GM10847 (cell line): ENCODE data around the gene FAM20C.

ENCODE experiments used
- POLR2A ChIP-seq: IDR thresholded peaks from 2 replicates; pipeline ENCODE4 v1.6.1; 2011; ENCODE audit not compliant: insufficient read length; ENCODE audit errors: extremely low read depth

Gene FAM20C

DNA sequence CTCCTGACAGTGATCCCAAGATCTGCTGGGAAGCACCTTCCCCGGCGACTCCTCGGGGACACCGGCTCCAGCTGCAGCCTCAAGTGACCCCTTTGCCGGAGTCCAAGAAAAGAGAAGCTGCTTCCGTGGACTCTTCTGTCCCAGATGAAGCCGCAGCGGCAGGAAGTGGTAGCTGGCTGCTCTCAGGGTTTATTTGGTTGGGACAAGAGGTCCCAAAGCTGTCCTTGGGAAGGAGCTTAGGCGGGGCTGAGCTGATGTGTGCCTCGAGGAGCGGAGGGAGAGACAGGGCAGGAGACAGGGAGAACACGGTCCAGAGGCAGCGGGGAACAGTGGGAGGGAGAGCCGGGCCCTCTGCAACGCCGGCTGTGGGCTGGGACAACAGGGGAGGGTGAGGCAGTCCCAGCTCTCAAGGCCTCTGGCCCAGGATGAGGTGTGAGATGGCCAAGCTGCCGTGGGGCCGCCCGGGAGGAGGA, 13.1 kb upstream of the FAM20C start:
- TF ChIP-seq POLR2A, result no peak

DNA sequence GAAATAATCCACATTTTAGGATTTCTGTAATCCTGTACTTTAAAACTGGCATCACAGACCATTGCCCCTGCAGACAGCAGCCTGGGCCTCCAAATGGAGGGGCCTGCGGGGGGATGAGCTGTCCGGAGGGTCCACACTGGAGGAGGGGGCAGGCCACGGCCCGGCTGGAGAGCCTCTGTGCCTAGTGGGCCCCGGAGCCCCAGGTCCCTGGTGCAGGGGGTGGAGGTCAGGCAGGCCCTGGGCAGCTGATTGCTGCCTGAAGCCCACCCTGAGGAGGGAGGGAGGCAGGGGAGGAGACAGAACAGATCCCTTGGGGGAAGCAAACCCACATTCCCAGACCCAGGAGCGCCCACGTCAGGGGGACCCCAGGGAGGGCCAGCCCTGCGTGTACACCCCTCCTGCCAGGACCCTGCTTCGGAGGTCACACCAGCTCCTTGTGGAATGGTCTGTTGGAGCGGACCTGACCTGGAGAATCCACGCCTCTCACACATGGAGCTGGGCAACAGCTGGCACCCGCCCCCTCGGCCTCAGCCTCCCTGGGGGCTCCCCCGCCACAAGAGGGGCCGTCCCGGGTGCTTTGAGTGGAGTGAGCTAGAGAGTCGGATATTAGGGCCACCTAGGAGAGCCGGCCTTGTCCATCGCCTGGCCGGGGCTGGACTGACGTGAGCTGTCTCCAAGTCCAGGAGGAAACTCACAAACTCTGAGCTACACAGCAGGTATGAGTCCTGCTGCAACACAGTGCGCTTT, 12.2 kb upstream of the FAM20C start:
- TF ChIP-seq POLR2A, result no peak

DNA sequence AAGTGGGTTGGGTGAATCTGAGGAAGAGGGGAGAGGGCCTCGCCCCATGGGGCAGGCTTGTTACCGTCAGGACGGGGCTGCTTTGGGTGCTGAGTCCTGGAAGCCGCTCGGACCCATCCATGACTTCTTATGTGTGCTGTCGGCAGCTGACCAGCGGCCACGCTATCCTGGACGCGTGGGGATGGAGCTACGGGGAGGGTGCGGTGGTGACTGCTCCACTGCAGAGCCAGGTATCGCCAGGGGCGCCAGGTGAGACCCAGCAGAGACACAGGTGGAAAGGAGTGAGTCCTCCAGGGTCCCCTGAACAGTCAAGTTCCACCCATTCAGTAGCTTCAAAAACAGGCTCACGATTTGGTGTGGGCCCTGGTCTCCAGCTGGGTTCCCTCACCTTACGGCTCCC, 10.6 kb upstream of the FAM20C start:
- no peak for TF ChIP-seq POLR2A

DNA sequence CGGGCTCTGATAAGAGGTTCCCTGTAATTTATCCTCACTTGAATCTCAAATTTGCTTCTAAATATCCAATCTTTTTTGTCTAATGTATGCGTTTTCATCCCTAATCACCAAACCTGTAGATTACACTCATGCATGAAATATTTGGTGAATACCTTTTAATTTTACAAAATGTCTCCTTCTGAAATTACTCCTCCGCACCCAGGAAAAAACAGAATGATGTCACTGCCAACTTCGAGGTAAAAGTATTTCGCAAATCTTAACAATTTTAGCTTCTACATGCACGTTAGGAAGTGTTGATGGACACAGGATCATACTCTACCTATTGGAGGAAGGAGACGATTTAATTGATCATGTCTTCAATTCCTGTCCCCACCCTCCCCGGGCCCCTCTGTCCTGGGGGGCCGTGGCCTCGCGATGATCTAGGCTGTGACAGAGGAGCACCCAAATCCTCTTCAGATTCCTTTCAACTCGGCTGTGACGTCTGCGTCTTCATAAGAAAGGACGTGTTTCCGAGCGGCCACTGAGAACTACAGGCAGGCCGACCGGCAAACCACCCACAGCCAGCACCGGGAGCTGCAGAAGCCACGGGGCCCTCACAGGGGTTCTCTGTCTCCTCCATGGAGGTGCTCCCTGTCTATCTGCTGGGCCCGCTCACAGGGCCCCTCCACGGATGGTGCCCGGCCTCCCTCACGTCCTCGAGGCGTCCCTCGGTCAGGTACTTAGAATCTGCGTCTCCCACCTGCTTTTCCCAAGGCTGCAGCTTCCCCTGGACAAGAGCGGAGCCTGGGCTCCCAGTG, 8.7 kb upstream of the FAM20C start:
- no peak for TF ChIP-seq POLR2A

DNA sequence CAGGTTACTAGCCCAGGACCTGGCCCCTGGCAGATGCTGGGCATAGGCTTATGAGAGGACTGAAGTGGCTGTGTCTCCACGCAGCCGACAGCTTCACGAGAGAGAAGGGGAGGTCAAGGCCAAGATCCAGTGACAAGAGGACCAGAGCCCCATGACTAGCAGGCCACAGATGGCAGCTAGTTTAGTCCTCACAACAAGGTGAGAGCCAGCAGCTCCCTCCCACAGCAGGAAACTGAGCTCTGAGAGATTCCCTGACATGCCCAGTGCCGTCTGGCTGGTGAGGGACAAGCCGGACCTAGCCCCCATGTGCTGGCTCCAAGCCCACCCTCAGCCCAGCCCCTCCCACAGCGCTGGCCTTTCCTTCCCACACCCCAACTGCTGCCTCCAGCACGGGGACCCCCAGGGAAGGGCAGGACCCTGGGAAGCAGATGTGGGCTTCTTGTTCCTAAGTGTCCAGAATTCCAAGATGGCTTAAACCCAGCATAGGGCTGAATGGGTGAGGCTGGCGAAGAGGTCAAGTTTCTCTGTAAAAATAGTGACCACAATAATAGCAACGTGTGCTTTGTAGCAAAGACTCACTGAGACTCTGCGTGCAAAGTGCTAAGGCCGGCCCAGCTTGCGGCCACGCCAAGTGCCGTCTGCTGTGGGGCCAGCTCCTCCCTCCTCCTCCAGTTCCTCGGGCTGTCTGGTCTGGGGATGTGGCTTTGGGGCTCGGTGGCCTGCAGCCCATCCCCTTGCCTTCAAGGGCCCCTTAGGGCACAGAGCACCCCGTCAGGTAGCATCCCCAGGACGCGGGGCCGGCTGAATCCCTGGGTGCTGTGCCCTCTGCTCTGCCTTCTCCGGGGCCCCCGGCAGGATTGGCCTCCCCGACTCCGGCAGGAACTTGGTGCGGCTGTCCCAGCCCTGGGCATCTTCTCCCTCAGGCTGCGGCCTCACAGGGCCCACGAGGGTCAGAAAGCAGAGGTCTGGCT, 7.8 kb upstream of the FAM20C start:
- TF ChIP-seq POLR2A, result no peak

DNA sequence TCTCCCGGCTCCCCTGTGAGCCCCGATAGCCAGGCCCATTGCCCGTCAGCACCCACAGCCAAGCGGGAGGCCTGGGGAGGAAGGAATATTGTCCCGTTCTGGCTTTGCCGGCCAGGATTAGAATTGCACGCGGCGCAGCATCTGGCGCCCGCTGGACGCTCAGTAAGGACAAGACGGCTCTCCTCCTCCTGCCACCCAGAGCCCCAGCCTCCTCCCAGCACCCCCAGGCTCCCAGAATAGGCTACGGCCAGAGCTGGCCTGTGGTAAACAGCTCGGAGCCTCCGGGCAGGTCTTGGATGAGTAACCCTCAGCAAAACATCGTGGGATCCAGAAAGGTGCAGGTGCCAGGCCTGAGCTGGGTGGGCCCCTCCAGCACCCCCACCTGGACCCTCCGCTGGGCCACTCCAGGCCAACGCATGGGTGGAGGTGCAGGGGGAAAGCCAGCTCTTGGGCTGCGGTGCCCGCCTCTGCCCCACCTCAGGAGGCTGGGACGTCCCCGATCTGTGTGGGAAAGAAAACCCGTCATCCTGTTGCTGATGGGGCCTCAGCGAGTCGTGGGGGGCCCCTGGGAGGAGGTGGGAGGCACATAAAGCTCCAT, 5.8 kb upstream of the FAM20C start:
- no peak for TF ChIP-seq POLR2A

DNA sequence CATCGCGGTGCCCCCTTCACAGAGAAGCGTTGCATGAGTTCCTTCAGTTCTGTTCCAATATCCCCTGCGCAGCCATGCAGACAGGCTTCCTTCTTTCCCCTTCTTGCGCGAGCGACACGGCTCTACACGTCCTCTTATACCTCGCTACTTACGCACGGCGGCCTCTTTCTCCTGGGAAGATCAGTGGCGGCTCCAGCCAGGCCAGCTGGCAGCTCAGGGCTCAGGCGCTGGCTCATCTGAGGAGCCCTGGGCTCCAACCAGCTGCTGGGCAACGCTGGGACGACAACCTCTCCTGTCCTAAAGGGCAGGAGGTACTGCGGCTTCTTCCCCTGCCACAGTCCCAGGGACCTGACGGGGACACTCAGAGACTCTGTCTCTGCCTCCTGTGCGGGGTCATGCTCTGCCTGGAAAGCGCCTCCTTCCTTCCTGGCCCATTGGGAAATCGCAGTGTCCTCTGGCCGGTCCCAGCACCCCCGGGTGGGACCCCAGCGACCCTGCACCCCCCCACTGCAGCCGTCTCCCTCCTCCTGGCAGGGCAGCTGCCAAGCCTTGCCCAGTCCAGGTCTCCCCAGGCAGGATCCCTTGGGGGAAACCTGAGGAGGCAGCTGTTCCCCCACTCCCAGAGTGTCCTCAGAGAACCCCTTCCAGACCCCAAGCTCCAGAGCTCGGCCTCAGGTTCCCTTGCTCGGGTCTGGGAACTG, 5.0 kb upstream of the FAM20C start:
- no peak for TF ChIP-seq POLR2A

DNA sequence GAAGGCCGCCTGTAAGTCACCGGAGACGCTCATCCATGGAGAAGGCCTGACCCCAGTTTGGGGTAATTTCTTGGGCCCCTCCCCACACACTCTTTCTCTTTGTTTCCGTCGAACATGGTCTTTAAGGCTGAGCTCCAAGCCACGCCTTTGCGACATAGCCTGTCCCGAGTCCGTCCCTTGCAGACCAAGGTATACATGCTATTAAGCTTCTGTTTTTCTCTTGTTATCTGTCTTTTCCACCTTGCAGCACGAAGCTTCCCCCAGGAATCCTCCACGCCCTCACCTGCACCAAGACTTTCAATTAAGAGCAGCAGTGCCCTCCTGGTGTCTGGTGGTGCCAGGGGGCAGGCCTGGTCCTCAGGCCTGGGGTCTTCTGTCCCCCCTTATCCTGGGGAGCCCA, 4.2 kb upstream of the FAM20C start:
- no peak for TF ChIP-seq POLR2A

DNA sequence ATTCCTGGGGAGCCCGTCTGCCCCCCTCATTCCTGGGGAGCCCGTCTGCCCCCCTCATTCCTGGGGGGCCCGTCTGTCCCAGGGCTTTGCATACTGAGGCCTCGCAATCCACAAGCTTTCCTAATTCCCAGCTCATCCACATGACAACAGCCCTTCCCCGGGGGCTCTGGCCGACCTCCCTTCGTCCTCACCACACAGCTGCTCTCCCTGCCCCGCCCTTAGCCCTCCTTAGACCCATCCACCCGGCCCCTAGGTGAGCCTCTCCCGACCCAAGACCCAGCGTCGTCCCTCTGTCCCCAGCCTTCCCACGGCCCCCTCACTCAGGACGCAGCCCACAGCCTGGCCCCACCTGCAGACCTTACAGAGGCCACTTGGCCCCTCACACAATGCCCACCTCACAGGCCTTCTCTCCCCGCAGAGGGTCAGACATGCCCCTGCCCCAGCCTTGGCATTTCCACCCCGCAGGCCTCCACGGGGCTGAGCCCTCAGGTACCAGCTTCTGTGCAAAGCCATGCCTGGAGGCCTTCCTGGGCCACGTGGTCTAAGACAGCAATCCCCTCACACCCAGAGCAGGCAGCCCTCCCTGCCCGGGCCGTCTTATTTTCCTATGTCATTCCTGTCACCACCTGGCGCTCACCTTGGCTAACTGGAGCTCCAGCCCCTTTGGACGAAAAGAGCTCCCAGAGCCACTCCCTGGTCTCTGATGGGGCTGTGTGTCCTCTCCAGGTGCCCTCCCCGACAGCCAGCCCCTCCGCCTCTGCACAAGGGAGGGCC, 3.5 kb upstream of the FAM20C start:
- no peak for TF ChIP-seq POLR2A

DNA sequence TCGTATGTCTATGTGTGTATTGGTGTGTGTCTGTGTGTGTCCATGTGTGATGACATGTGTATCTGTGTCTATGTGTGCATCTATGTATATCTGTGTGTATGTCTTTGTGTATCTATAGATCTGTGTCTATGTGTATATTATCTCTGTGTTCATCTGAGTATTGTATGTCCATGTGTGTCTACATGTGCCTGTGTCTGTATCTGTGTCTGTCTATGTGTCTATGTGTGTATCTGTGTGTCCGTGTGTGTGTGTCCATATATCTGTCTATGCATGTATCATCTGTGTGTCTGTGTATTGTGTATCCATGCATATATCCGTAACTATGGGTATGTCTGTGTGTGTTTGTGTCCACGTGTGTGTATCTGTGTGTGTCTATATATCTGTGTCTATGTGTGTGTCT, 2.7 kb upstream of the FAM20C start:
- no peak for TF ChIP-seq POLR2A

DNA sequence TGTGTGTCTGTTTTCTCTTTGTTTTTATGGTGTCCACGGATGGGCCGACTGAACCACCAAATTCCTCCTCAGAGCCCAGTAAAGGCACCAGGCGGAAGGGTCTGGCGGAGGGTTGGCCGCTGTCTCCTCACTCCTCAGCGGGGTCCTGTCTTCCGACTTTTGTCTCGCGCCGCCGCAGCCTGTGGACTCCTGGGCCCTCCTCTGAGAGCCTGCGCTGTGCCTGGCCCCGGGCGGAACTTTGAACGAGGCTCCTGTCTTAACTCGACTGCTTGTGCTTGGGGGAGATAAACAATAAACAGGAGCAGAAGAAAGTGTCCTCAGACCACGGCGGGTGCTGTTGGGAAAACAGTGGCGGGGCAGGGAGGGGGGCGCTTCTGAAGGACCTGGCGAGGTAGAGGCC, 2.2 kb upstream of the FAM20C start:
- no peak for TF ChIP-seq POLR2A

DNA sequence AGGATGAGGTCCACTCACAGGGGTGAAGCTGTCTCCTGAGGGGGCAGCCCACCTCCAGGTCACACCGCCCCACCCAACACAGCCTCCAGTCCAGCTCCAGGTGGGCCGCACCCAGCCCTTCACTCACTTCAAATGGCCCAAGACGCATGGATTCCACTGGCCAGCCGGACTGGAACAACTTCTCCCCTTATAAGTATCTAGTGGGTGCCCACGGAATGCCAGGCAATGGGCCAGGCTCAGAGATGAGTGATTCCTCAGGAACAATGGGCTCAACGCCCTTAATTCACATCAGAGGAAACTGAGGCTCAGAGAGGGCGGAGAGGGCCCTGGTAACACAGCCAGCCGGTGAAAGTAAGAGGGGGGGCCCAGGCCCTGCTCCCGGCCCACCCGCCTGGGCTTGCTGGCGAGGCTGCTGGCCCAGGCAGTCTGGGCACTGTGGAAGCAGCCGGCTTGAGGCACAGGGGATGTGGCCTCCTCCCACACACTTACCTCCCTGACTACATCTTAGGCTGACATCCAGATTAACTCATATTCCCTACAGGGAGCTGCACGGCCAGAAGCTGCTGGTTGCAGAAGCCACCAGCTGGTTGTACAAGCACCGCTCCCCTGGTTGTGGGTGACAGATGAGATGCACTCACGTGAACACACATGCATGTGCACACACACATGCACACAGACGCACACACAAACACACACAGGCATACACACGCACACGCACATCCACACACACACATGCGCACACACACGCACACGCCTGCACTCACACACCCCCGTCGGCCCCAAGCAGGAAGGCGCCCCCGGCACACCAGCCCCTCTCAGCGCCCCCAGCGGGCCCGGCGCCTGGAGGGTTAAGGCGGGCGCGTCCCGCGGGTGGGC, 1.0 kb upstream of the FAM20C start:
- TF ChIP-seq POLR2A, result no peak

DNA sequence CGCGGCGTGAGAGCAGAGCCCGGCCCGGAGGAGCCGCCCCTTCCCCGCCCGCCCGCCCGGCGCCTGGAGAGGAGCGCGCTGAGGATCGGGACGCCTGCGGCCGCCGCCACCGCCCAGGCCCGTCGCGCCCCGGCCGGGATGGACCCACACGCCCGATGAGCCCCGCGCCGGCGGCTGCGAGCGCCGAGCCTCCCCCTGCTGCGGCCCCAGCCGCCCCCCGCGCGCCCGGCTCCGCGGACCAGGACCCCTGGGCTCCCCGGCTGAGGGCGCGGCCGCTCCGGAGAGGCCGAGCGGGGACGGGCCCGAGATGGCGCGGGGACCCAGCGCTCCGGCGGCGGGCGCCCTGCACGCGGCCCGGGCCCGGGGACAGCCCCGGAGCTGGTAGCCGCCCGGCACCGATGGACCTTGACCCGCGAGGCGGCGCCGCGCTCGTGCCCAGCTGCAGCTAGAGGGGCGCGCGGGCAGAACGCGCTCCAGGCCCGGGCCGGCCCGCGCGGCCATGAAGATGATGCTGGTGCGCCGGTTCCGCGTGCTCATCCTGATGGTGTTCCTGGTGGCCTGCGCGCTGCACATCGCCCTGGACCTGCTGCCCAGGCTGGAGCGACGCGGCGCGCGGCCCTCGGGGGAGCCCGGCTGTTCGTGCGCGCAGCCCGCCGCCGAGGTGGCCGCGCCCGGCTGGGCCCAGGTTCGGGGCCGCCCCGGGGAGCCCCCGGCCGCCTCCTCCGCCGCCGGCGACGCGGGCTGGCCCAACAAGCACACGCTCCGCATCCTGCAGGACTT, 520 bp downstream of the FAM20C start:
- no peak for TF ChIP-seq POLR2A
